Fibroblast of mammary gland (primary cell): ENCODE results near the gene HIVEP2.

ENCODE experiments used
- DNase-seq: peaks from one replicate; pipeline ENCODE4 v3.0.0-alpha.2; 2010; ENCODE audit warnings: low read depth
- H3K4me3 ChIP-seq: 2 replicates; pipeline ENCODE4 v1.5.1; 2011; ENCODE audit warnings: low read depth, mild to moderate bottlenecking, low read length, moderate library complexity; ENCODE audit not compliant: control insufficient read depth
- TF ChIP-seq, protein P1 (sequence below): conservative IDR thresholded peaks from 2 replicates; pipeline ENCODE4 v1.5.1; 2011; ENCODE audit warnings: low read depth, low read length, inconsistent platforms; ENCODE audit not compliant: control insufficient read depth, insufficient read depth

HIVEP2 gene

DNA sequence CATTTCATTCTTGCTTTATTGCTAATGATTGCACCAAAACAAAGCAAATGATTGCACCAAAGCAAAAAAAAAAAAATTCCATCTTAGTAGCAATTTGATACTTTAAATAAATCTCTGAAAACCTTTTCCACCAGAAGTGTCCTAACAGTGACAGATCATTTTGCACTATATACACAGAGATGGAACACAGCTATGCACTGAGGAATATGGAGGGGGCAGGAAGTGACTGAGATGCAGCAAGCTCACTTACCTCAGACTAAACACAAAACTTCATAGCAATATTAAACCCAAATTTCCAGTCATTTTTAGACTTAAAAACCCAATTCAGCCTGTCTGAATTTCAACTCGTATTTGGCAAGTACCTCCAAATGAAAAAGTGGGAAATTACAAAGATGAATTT is 41.2 kb downstream of the HIVEP2 start:
- no peak overlapping the region for H3K4me3 ChIP-seq
- DNase-seq: peak; percentile 53
- TF ChIP-seq, protein P1, sequence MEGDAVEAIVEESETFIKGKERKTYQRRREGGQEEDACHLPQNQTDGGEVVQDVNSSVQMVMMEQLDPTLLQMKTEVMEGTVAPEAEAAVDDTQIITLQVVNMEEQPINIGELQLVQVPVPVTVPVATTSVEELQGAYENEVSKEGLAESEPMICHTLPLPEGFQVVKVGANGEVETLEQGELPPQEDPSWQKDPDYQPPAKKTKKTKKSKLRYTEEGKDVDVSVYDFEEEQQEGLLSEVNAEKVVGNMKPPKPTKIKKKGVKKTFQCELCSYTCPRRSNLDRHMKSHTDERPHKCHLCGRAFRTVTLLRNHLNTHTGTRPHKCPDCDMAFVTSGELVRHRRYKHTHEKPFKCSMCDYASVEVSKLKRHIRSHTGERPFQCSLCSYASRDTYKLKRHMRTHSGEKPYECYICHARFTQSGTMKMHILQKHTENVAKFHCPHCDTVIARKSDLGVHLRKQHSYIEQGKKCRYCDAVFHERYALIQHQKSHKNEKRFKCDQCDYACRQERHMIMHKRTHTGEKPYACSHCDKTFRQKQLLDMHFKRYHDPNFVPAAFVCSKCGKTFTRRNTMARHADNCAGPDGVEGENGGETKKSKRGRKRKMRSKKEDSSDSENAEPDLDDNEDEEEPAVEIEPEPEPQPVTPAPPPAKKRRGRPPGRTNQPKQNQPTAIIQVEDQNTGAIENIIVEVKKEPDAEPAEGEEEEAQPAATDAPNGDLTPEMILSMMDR: no peak

GRCh38 chr6:142902636-142903053 is 42.3 kb downstream of the HIVEP2 start:
- TF ChIP-seq, protein P1: no peak
- peak; percentile 98 for DNase-seq
- no peak overlapping the region for H3K4me3 ChIP-seq

DNA sequence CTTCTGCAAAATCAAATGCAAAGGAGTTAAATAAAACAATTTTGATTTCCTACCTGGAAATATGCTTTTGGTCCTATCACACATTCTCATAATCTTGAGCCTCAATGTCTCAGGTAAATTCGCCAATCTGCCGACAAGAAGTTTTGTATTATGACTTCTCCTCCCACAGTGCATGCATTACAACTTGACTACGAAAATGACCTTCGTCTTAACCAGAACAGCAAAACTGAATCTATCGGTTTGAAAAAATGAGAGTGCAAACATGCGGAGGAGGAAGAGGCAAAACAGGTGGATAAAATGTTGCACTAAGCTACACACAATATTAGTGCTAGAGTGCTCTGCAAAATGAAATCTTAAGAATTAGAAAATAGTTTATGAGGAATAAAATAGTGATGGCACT is 43.4 kb downstream of the HIVEP2 start:
- TF ChIP-seq, protein P1: no peak
- H3K4me3 ChIP-seq: no peak overlapping the region
- no peak for DNase-seq

DNA sequence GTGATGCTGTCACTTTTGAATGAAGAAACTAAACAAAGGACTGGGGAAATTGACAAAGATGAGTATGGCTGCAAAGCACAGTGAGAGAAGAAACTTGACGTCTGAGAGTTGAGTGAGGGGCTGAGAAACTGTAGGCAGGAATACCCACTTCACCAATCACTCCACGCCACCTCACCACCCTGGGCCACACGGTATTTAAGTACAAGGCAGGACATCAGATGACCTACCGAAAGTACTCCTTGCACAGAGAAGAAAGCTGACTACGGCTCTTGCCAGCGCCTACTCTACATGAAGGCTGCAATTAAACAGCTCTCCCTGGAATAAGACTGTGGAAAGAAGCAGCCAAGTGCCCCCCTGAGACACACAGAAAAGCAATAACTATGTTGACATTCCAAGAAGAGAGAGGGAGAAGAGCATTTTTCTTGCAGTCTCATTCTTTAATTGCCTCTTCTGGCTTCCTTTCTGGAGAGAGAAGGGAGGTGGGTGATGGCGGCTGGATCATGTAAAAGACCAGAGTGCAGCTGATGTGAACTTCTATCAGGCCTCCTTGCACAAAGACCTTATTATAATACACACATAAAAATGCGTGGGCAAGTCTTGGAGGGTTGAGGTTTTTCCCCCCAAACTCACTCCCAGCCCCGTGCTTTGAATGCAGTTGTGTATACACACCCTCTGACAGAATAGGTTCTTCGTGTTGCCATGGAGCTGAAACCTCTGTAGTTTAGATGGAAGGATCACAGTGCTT is 44.6 kb downstream of the HIVEP2 start:
- TF ChIP-seq, protein P1: no peak
- no peak overlapping the region for H3K4me3 ChIP-seq

DNA sequence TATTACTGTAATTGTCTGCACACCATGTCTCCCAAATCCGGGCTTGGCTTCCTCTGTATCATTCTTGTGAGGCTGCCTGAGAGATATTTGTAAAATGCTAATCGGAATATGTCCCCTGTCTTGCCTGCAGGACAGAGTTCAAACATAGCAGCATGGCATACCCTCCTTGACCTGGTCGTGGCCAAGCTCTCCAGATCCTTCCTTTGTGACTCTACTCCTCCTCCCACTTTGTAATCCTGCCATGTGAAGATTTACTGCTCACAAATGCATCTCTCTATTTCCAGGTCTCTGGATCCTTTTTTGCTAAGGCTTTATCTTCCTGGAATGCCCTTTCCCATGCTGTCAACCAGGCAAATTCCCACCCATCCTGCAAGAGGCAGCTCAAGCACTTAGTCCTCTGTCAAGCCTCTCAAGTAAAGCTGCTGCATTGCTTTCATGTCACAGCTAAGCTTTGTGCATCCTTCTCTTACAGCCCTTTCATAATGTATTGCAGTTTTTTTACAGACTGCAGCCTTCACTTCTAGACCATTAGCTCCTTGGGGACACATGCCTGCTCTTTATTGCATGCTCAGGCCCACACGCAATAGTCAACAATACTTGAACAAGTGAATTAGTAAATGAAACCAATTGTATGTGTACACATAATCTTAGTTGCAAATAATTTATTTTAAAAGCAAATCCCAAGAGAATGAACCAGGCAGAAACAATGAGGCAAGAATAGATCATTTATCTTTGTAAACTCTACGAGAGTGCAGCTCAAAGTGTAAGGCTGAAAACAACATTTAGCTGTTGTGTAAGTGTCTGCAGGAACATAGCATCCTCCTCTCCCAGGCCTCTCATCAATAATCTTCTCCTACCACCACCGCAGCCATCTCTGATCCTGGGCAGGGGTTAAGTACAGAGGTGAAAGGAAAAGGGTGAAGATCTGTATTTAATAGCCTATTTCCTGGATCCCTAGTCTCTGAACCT is 45.8 kb downstream of the HIVEP2 start:
- no peak overlapping the region for H3K4me3 ChIP-seq
- TF ChIP-seq, protein P1: no peak
- peak; percentile 69 for DNase-seq

More for the DNA sequence above, 44.6 kb downstream of the HIVEP2 start:
- peak; percentile 47 for DNase-seq

- DNase-seq: no peak
- no peak overlapping the region for H3K4me3 ChIP-seq
- TF ChIP-seq, protein P1: no peak
These were observed 47.3 kb downstream of the HIVEP2 start for GRCh38 chr6:142897659-142898058.
